GM21447 (cell line): ENCODE data around the gene ZNF618.

Experiments
- ATAC-seq: cut with Tn5 transposase; IDR thresholded peaks from one replicate; pipeline ENCODE4 v1.9.1; 2021; ENCODE audit not compliant: unreplicated experiment

Gene ZNF618, protein sequence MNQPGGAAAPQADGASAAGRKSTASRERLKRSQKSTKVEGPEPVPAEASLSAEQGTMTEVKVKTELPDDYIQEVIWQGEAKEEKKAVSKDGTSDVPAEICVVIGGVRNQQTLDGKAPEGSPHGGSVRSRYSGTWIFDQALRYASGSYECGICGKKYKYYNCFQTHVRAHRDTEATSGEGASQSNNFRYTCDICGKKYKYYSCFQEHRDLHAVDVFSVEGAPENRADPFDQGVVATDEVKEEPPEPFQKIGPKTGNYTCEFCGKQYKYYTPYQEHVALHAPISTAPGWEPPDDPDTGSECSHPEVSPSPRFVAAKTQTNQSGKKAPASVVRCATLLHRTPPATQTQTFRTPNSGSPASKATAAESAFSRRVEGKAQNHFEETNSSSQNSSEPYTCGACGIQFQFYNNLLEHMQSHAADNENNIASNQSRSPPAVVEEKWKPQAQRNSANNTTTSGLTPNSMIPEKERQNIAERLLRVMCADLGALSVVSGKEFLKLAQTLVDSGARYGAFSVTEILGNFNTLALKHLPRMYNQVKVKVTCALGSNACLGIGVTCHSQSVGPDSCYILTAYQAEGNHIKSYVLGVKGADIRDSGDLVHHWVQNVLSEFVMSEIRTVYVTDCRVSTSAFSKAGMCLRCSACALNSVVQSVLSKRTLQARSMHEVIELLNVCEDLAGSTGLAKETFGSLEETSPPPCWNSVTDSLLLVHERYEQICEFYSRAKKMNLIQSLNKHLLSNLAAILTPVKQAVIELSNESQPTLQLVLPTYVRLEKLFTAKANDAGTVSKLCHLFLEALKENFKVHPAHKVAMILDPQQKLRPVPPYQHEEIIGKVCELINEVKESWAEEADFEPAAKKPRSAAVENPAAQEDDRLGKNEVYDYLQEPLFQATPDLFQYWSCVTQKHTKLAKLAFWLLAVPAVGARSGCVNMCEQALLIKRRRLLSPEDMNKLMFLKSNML

DNA sequence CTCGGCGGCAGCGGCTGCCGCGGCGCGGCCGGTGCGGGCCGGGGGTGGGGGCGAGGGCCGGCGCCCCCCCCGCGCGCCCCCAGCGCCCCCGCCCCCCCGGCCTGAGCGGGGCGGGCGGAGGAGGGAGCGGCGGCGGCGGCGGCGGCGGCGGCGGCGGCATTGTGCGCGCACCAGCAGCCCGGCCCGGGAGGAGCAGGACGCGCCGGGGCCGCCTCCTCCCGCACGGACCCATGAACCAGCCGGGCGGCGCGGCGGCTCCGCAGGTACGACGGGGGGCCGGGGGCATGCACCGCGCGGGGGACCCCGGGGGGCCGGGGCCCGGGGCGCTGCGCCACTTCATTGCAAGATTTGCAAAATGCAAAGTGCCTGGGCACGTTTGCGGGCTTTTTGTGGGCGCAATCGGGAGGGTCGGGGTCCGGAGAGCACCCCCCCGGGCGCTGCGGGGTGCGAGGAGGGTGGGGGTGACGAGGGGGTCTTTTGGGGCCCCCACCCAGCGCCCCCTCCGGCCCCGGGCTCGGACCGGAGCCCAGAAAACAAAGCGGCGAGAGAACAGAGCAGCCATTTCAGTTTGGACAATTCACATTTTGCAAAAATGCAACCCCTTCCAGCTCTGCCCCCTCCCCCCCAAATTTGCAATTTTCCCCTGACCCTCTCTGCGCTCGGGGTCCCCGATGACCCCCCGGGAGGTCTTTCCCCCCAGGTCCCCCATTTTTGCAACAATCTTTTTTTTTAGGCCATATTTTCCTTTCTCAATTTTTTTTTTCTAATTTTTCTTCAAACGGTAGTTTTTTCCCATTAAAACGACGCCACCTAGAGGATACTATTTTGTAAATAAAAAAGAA, at the start of gene ZNF618:
Gene ZNF618 (plus strand): TSS at position 159 of the 842 bp plus-strand sequence. CDS start 72 bp downstream, at position 231.
- ATAC-seq = no peak

DNA sequence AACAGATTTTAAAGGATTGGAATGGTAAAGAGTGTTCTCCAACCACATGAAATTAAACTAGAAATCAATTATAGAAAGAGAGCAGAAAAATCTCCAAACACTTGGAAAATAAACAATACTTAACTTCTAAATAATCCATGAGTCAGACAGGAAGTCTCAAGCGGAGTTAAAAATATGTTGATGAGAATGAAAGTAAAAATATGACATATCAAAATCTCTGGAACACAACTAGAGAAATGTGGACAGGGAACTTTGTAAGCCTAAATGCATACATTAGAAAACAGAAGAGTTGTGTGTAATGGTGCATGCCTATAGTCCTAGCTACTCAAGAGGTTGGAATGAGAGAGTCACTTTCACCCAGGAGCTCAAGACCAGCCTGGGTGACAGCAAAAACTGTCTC, 47.9 kb upstream of the ZNF618 start:
- no peak for ATAC-seq

DNA sequence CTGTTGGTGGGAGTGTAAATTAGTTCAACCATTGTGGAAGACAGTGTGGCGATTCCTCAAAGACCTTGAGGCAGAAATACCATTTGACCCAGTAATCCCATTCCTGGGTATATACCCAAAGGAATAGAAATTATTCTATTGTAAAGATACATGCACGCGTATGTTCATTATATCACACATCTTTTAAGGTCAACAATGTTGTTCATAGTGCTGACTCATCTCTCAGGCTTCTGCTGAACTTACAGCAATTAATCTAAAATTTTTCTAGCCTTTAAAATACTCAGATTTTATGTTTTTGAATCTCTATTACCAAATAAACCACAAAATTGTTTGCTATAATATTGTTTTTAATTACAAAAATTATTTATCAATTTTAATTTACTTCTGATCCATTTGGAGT, 38.8 kb upstream of the ZNF618 start:
- ATAC-seq = no peak

DNA sequence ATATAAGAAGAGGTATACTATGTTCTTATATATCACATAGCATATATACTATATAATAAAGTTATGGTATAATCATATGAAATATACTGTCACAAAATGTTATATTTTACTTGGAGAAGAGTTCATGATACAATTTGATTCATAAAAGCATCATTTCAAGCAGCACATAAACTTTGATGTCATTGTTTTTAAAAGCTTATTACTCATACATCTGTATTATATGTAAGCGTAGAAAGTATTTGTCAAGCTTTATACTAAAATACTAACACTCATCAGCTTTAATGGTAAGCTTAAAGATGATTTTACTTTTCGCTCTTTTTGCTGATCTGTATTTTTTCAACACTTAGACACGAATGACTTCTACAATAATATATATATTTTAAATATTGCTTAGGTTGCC, 34.0 kb upstream of the ZNF618 start:
- no peak for ATAC-seq

DNA sequence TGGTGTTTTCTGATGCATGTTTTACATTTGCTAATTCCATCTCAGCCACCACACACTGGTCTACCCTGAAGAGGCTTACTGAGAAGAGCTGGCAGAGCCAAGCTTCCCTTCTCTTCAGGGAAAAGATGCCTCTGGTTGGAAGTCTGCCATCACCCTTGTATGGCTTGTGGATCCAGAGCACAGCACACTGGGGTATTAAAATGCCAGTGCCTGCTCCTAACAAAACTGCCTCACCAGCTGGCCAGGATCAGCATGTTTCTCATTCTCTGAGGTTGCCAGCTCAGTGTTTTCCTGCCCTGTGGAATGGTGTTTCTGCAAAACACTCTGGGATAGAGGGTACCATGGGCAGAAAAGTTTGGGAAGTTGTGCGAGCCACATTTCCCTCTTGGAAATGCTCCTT, 31.6 kb upstream of the ZNF618 start:
- no peak for ATAC-seq

DNA sequence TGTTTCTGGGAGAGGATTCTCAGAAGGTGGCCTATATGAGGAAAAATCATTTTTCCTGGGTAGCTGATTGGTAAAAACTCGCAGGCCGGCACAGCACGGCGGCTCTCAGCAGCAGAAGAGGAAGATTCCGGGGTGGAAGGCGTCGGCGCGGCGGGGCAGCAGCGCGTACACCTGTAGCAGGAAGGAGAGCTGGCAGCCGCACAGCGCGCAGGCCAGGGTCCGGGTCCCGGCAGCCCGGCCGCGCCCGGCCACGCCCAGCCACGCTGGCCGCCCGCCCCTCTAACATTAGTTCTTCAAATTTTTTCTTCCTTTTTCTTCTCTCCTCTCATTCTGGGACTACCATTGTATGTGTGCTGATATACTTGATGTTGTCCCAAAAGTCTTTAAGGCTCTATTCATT, 24.8 kb upstream of the ZNF618 start:
- ATAC-seq = no peak

DNA sequence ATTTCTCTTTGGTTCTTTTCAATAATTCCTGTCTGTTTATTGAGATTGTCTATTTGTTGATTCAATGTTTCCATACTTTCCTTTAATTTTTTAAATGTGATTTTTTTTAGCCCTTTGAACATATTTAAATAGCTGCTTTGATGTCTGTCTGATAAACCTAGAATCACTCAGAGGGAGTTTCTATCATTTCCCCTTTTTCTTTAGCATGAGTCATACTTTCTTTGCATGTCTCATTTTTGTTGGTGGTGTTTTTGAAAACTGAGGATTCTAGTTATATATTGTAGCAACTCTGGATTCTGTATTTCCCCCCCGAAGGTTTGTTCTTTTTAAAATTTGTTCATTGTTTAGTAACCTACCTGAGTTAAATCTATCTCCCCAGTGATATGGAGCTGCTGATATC, 24.2 kb upstream of the ZNF618 start:
- ATAC-seq = no peak

DNA sequence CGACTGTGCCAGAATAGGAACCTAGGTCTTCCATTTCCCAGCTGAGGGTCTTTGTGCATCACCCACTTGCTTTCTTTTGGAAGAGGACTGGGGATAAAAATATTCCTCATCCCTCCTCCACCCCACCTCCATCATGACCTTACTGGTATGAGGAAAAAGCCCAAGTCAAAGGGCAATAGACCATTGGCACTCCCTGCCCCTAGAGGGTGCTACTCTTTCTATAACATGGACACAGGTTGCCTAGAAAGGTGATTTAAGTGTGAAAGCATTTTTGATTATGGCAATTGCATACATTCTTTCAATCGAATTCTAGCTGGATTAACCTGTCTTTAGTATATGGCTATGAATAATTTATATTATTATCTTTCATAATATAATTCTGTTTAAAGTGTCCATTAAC, 22.8 kb upstream of the ZNF618 start:
- ATAC-seq = no peak

DNA sequence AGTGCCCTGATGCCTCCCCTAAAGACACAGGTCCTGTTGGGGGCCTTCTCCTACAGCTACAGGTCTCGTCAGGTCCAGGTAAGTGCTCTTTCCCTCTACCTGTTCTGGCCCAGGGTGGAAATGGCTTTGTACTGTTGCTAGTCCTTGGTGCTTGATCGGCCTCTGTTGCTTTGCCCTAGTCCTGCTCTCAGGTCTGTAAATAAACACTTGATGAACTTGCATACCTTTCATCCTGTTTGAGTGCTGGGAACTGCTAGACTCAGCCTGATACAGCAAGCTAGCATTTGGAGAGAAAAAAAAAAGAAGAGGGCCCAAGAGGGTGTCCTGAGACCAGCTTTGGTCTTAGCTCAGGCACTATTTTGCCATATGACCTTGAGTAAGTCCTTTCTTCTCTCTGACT, 21.8 kb upstream of the ZNF618 start:
- no peak for ATAC-seq

DNA sequence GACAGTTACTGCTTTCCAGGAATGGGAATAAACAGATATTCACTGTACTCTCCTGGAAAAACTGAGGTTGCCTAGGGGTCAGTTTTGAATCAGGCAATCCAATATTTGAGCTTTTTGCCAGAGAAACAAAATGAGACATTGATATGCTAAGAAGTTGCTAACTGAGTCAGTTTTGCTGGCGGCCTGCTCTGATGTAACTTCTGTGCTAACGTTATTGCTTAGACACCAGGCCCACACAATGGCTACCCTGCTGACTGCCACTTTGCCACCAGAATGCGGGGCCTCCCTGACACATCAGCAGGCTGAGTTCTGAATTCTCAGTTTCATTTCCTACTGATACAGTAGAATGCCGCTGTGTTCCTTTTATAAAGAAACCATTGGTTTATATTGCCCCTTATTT, 18.2 kb upstream of the ZNF618 start:
- ATAC-seq = peak; percentile 74

DNA sequence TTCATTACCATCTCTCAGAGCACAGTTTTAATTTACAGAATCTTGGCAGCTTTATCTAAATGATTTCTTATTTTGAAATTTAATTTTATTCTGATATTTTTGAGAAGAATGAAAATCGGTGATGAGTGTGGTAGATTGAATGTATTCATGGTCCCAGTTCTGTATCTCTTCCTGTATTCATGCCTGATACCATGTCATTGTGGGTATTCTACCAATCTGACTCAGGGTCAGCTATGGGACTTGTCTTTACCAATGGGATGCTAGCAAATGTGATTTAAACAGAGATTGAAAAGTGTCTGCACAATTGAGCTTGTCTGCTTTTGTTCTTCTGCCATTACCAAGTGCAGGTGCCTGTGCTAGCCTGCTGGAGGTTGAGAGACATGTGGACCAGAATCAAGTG, 17.8 kb upstream of the ZNF618 start:
- ATAC-seq = peak; percentile 22

DNA sequence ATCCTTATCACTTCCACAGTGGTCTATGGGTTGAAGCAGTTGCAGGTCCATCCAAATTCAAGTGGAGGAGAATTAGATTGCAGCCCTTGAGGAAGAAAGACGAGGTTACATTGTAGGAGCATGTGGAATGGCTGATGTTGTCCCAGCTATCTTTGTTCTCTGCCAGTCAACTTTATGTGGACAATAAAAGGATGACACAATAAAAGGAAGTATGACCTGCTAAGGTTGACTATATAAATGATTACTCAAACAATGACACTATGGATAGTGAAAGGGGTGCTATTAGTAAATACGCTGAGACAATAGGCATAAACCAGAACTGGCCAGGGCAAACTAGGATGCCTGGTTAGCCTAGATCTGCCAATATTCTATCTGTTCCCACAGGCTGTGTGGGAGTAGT, 12.8 kb upstream of the ZNF618 start:
- ATAC-seq = no peak

DNA sequence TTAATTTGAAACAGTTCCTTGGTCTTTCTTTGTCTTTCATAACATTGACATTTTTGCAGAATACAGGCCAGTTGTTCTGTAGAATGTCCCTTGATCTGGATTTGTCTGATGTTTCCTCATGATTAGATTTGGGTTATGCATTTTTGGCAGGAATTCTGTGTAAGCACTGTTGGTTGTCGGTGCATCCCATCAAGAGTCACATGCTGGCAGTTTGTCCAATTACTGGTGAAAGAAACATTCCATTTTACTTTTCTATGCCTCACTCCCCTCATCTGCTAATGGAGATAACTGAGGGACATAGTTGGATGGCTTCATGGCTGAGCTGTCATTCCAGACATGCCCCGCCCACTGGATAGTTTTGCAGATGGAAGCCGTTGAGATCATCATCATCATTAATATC, 7.6 kb upstream of the ZNF618 start:
- ATAC-seq = no peak

DNA sequence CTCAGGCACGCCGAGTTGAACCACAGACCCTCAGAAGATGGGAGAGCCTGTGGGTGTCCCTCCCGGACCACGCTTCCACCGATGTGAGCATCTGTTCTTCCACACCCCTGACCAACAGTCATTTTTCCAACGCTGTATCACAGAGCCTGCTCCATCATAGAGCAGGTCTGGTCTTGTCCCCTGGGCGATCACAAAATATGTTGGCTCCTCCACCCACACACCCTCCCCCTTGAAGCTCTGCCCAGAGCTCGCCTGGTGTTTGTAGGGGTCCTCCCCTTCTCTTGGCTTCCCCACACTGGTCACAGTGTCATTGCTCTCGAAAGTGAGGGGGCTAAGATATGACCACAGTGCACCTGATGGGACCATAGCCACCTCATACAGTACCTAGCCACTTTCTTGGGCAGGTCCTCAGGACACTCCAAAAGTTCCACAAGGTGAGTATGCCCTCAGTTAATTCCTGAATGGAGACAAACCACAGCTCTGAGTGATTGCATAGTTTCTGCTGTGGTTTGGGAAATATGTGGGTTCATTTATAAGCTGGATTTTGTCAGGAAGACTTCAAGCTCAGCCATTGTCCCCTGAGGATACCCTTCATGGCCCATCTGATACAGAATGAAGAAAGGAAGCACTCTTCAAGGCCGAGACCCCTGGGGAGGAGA, 3.5 kb upstream of the ZNF618 start:
- ATAC-seq = no peak

DNA sequence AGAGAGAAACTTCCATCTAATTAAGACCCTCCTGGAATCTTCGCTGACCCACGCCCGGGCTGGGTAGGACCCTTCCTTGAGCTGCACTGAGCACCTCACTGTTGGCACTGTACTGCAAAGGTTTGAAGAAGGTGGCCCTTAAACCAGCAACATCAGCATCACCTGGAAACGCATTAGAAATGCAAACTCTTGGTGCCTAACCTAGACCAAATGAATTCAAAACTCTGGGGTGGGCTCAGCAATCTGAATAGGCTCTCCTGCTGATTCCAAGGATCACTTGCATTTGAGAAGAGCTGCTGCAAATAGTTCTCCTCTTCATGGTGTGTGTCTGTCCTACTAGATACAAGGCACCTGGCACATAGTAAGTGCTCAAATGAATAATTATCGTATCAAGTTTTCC, 2.7 kb upstream of the ZNF618 start:
- ATAC-seq = no peak

DNA sequence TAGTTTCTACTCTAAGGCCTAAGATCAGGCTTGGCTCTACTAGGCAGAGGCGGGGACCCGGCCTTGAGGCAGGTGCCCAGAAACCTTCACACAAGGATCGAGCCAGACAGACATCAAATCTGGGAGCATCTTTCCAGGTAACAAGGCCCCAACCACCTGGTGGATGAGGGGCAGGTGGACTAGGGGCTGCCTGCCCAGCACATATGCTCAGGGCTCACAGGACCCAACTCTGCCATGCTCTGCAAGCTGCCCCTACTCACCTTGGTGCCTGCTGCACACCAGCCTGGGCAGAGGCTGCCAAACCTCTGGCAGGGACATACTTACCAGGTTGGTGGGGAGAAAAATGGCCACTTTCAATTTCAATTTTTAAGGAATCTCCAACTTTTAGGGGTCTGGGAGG, 2.2 kb upstream of the ZNF618 start:
- ATAC-seq = no peak

DNA sequence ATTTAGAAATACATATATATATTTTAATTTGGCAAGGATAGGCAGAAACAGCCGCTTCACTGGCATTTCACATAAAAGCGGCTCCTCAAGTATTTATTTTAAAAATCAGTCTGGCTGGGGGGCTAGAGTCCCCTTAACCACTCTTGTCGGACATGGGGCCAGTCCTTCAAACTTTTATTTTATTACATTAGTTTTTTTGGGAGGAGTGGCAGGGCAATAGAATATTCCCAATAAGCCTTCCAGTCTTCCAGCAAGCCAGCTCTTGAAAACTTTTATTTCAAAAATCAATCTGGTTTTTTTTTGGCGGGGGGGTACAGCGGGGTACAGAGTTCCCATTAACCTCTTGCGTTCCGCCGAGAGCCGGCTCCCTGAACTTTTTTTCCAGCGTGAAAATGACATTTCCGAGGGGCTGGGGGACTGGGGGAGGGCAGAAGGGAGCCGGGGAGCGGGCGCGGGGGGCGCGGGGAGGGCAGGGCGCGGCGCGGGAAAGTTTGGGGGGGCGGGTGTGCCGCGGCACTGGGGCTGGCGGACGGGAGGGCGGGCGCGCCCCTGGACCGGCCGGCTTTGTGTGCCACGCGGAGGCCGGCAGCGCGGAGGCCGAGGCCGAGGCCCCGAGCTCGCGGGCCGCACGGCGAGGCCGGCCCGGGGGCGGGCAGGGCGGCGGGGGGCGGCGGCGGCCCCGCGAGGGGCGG, 504 bp upstream of the ZNF618 start:
- ATAC-seq = no peak

DNA sequence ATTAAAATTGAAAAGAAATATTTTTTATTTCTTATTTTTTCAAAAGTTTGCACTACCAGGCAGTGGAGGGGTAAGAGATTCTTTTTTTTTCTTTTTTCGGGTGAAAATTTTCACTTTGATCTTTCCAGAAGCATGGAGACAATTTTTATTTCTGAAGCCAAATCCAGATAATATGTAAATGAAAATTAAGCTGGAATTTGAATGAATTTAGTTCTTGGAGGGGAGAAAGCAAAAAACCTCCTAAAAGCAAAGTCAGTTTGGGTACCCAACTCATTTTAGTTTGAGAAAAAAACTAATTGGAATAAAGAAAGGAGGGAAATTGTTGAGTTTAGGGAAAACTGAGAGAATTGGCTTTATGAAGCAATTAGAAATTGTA, 872 bp downstream of the ZNF618 start:
- no peak for ATAC-seq

DNA sequence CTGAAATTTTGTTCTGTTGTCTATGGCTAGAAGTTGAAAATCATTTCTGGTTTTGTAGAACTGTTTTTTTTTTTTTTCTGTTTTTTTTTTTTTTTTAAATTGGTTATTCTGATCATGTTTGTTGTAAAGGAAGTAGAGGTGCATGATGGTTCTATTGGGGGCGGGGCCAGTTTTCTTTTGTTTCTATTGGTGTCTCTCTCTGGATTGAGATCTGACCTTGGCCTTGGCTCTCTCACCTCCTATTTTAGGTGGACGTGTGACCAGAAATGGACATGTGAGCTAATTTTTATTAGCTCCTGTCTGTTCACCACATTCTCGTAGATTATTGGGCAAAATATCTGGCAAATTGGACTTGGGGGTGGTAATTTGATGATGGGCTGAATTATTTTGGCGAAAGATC, 3.2 kb downstream of the ZNF618 start:
- no peak for ATAC-seq

DNA sequence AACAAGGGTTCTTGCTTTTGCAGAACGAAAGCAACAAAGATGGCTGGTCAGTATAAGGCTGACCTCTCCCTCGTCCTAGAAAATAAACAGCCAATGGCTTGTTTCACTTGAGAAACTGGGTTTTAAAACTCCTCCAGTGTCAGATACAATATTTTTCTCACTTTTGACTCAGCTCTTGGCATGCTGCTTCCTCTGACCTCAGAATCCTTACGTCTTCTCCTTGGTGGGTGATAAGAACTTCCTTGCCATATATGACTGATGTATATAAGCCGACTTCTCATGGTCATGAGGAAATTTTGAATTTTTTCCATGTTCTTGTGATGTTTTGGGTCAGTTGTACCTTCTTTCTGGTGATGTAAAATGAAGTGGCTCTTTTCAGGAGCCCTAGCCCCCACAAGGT, 3.8 kb downstream of the ZNF618 start:
- no peak for ATAC-seq
